GM21447 (cell line): ENCODE measurements around the gene ARCN1.

Source experiments
- ATAC-seq: cut with Tn5 transposase; IDR thresholded peaks from one replicate; pipeline ENCODE4 v1.9.1; 2021; ENCODE audit not compliant: unreplicated experiment

The ARCN1 gene

DNA sequence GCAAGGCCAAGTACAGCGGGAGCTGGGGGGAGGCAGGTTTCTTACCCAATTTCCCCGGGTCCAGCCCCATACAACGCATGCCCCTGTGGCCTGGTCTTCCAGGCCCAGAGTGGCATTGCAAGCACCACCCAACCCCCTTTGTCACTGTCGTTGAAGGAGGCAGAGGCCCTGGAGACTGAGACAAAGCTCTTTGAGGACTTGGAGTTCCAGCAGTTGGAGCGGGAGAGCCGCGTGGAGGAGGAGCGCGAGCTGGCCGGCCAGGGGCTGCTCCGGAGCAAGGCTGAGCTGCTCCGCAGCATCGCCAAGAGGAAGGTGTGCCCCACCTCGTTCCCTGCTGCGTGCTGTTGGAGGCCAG lies 63.0 kb downstream of the ARCN1 start:
- no peak for ATAC-seq

DNA sequence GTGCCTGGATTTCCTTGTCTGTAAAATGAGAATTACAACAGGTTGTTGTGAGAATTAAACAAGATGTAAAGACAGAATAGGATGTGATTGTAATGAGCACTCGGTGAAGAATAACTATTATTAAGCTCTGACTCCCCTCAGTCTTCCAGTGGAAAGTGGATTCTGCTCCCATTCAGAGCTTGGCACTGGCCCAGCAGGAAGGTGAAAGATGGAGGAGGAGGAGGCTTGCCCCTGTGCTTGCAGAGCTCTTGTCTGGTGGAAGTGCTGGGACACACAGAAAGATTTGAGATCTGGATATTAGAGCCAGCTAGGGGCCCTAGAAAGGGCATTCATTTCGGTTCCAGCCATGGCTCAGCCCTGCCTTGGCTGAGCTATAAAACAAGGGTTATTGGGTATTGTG lies 63.4 kb downstream of the ARCN1 start:
- ATAC-seq, result no peak

GRCh38 chr11:118636569-118637290 lies 64.5 kb downstream of the ARCN1 start:
- no peak for ATAC-seq

GRCh38 chr11:118638726-118639125 lies 66.5 kb downstream of the ARCN1 start:
- no peak for ATAC-seq

DNA sequence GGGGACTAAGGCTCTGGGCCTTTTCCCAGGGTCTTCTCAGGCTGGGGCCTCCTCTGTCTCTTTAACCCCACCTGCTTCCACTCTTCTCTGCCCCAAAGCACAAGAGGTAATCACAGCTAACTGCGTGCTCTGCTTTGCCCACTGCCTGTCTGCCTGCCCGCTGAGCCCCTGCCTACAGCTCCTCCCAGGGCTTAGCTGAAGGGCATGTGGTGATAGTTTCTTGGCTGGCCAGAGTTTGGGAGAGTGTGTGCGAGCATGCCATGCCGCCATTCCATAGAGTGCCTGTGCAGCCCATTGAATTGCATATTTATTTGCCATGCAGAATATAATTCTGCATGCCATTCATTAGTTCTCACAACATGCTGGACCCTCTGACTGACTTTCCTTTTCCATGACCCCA lies 67.7 kb downstream of the ARCN1 start:
- no peak for ATAC-seq

DNA sequence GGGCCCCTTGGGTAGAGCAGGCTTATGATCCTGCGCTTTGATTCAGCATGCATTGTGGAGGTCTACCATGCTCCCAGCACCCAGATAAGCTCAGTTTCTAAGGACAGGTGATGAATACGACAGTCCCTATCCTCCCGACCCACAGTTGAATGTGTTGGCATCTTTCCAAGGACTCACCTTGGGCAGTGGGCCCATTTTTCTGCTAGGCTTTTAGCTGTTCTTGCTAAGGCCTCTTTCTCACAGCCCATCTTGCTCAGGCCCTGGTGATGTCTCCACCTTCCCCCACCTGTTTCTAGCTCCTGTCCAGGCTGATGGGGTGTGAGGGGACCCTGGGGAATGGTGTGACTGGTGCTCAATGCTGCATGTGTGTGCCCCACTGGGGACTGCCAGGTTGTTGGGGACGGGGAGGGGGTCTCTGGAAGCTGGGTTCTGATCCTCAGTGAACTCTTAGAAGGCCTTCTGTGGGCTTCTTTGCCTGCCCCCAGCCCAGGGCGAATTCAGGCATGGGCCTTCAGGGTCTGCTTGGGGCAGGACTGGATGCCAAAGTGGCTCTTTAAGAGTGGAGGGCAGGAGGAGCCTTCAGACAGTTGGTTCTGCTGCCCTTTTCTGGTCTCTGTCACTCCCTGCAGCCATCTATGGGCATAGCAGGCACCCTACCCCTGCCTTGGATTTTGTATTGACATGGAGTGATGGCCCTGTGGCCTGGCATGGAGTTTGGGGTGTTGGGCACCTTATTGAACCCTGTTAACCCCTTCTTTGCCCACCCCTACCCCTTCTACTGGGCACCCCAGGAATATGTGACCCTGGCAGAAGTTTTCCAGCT lies 68.3 kb downstream of the ARCN1 start:
- no peak for ATAC-seq

- ATAC-seq, result no peak
Measured at GRCh38 chr11:118641397-118642019, 69.3 kb downstream of the ARCN1 start.

DNA sequence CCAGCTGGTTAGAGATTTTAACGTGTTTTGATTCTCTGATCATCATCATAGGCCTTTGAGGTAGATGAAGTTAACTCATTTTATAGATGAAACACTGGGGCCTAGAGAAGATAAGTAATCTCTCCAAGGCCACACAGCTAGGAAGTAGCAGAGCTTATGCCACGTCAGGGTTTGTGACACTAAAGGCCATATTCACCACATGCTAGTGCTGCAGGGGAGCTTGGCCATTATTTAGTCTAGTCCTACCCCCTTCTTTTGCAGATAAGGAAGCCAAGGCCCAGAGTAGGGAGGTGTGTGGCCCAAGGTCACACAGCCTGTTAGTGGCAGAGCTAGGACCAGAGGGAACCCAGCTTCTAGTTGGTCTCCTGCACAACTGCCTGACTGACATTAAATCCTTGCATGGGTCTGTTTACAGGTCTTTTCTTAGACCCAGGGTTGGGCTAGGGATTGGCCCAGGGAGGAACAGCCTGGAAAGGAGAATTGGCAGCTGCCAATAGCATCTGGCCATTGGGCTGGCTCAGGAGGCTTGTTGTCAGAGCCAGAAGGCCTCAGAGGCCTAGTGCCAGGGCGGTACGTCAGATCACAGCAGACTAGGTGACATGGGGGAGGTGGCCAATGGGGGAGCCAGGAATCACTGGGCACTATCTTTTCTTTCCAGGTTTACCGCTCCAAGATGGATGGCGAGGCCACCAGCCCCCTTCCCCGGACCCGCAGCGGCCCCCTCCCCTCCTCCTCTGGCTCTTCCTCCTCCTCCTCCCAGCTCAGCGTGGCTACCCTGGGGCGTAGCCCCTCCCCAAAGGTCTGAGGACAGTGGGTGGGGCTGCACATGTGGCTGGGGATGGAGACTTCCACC lies 71.2 kb downstream of the ARCN1 start:
- no peak for ATAC-seq

DNA sequence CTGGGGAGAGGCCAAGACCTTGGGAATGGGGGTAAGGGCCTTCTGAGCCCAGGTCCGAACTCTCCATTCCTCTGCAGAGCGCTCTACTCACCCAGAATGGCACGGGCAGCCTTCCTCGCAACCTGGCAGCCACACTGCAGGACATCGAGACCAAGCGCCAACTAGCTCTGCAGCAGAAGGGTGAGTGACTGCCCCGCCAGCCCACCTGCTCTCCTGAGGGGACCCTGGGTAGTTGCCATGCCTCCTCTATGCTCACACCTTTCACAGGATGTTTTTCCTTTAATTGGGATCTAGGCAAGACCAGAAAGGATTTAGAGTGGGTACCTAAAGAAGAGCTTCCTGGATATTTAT lies 71.8 kb downstream of the ARCN1 start:
- ATAC-seq, result no peak

DNA sequence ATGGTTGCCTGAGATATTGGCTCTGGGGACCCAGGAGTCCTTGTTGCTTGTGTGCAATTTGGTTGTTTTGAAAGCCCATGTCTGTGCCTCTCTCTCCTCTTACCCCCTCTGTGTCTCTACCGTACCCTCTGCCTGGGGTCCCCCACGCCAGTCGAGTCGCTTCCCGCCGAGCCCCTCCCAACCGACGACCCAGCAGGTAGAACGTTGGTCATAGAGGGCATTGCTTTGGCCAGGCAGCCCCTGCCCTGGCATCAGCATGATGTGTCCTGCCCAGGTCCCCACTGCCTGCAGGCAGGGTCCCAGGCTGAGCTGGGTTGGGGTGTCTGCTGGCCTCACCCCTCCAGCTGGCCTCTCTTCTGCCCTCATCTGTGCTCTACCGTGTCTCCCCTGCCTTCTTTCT lies 72.3 kb downstream of the ARCN1 start:
- no peak for ATAC-seq

DNA sequence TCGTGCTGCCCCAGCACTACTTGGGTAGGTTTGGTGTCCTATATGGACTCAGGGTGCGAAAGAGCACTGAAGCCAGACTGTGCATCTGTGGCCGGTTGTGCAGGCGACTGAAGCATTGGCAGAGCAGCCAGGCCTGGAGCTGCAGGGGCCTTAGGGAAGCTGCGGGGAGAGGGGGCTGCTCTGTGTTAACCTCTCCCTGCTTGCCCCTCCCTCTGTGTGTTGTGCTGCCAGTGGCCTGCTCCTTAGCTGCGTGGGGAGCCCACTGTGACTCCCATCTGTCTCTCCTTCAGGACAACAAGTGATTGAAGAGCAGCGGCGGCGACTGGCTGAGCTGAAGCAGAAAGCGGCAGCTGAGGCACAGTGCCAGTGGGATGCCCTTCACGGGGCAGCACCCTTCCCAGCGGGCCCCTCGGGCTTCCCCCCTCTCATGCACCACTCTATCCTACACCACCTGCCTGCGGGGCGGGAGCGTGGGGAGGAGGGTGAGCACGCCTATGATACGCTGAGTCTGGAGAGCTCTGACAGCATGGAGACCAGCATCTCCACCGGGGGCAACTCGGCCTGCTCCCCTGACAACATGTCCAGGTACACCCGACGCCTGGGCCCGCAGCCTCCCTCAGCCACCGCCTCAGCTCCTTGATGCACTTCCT lies 73.0 kb downstream of the ARCN1 start:
- no peak for ATAC-seq

DNA sequence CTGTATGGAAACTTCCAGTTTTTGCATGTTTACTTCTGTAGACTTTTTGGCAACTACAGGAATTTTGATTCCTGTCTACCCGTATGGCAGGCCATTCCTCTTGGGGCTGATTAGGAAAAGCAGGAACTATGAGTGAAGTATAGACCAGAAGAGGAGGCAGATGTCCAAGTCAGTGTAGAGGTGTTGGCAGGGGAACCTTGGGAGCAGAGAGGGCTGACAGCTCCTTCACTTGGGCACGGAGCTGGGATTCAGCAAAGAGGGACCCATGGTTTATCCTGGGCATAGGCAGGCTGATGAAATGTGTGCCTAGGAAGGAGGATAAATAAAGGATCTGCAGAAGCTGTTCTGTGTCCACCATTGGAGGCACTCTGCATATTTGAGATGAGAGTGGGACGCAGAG lies 74.2 kb downstream of the ARCN1 start:
- ATAC-seq, result no peak

- no peak for ATAC-seq
Measured at GRCh38 chr11:118648291-118648690, 76.1 kb downstream of the ARCN1 start.

DNA sequence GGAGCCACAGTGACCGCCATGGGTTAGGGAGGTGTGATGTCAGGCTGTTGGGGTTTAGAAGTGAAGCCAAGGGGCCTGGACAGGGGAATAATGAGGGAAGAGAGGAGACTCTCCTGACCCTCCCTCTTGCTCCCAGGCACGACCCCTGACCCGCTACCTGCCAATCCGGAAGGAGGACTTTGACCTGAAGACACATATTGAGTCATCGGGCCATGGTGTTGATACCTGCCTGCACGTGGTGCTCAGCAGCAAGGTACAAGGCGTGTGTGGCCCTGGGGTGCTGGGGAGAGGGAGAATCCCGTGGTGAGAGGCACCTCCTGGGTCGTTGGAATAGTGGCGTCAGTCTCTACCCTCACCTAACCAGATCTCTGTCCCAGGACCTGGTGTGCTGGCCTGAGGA lies 77.7 kb downstream of the ARCN1 start:
- ATAC-seq, result no peak

- ATAC-seq, result no peak
Measured at GRCh38 chr11:118650366-118650765, 78.2 kb downstream of the ARCN1 start.

DNA sequence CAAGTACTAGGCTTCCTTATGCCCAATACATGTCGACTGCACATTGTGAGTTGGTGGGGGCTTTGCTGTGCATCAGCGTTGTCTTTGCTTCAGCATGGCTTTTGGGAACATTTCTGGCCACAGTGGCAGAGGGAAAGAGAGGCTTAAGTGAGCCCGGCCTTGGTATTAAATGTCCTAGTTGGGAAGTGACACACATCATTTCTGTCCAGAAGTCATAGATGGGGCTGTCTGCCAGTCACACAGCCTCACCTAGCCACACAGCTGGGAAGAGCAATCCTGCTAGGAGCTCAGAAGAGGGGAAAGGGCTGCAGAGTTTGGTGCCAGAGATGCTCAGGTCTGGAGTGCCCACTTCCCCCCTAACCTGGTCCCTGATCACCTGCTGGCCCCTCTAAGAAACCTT lies 79.6 kb downstream of the ARCN1 start:
- no peak for ATAC-seq
